Loucy (cell line): Measurements from ENCODE around the gene CAB39.

Source experiments
- EZH2phosphoT487 ChIP-seq: fragments of 200-600 bp; IDR thresholded peaks from 2 replicates; pipeline ENCODE4 v1.6.1; 2018; ENCODE audit warnings: antibody characterized with exemption, mild to moderate bottlenecking, moderate library complexity, borderline replicate concordance
- TF ChIP-seq, protein P1 (sequence below): fragments of 200-600 bp; sonication (generic); conservative IDR thresholded peaks from 2 replicates; pipeline ENCODE4 v1.5.1; 2014; ENCODE audit warnings: mild to moderate bottlenecking, antibody characterized with exemption, low read length

DNA sequence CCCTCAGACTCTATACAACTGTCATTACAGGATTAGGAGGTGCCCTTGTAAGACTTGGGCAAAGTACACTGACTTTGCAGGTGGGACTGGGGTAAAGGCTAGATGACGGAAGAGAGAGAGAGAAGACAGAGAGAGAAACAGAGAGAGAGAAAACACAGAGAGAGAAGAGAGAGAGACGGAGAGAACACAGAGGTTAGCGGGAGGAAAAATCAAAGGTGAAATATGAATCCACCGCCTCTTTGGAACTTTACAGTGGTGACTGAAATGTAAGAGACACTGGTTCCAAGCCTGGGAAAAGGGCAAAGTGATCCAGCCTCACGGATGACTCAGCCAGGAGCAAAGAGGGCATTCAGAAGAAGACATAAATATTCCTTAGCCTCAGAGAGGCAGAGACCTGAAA, 25.1 kb upstream of the CAB39 start:
- TF ChIP-seq, protein P1, sequence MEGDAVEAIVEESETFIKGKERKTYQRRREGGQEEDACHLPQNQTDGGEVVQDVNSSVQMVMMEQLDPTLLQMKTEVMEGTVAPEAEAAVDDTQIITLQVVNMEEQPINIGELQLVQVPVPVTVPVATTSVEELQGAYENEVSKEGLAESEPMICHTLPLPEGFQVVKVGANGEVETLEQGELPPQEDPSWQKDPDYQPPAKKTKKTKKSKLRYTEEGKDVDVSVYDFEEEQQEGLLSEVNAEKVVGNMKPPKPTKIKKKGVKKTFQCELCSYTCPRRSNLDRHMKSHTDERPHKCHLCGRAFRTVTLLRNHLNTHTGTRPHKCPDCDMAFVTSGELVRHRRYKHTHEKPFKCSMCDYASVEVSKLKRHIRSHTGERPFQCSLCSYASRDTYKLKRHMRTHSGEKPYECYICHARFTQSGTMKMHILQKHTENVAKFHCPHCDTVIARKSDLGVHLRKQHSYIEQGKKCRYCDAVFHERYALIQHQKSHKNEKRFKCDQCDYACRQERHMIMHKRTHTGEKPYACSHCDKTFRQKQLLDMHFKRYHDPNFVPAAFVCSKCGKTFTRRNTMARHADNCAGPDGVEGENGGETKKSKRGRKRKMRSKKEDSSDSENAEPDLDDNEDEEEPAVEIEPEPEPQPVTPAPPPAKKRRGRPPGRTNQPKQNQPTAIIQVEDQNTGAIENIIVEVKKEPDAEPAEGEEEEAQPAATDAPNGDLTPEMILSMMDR = no peak
- no peak for TF ChIP-seq EZH2phosphoT487
